H1 (cell line): ENCODE measurements around the gene DENND5B. TPM values are rescaled to one million over a fixed set of nuclear protein-coding genes. Genes with fewer than 3 reads are reported as not detected.

Source experiments
- CTCF ChIA-PET: fragments of 300-600 bp; sonication (Branson Sonifier 250); formaldehyde crosslinking; loops from one replicate; lab custom pipeline; 2021; ENCODE audit not compliant: partially characterized antibody; lab: Charles Lee
- POLR2A ChIA-PET: fragments of 300-600 bp; sonication (Branson Sonifier 250); formaldehyde crosslinking; loops from one replicate; lab custom pipeline; 2021; ENCODE audit warnings: inconsistent platforms; ENCODE audit not compliant: partially characterized antibody; lab: Charles Lee
- DNase-seq, 2 experiments: peaks; one replicate each; pipeline versions ENCODE4 v3.0.0 to v3.0.0-alpha.2; 2010 to 2022; ENCODE audit warnings: low spot score in 2 of 2, low read depth in 1 of 2, mixed read lengths in 1 of 2
- FAIRE-seq: peaks from 2 replicates; lab custom pipeline; 2011; peaks lifted over from hg19 to GRCh38; lab: Jason Lieb, UNC
- H2AFZ ChIP-seq: 2 replicates; pipeline ENCODE4 v1.8.1; 2012; ENCODE audit warnings: low read length, inconsistent platforms
- H2AK5ac ChIP-seq: 2 replicates; pipeline ENCODE4 v1.6.1; 2013; ENCODE audit warnings: low read depth, low read length
- H2BK120ac ChIP-seq: replicated peaks from 2 replicates; pipeline ENCODE3; 2013; ENCODE audit warnings: low read depth, low read length, inconsistent platforms
- H2BK12ac ChIP-seq: 2 replicates; pipeline ENCODE4 v1.6.1; 2013; ENCODE audit warnings: low read depth, low read length
- H2BK15ac ChIP-seq: 2 replicates; pipeline ENCODE4 v1.6.1; 2013; ENCODE audit warnings: low read length
- H2BK20ac ChIP-seq: 2 replicates; pipeline ENCODE4 v1.6.1; 2013; ENCODE audit warnings: low read length
- H2BK5ac ChIP-seq: 2 replicates; pipeline ENCODE4 v1.6.1; 2013; ENCODE audit warnings: low read depth, low read length
- H3K14ac ChIP-seq: 2 replicates; pipeline ENCODE4 v1.6.1; 2013; ENCODE audit warnings: inconsistent platforms; ENCODE audit not compliant: insufficient read length
- H3K18ac ChIP-seq: 2 replicates; pipeline ENCODE4 v1.6.1; 2013; ENCODE audit warnings: low read length; ENCODE audit errors: extremely low read depth
- H3K23ac ChIP-seq: 2 replicates; pipeline ENCODE4 v1.6.1; 2013; ENCODE audit warnings: inconsistent platforms; ENCODE audit not compliant: insufficient read length
- H3K23me2 ChIP-seq: 2 replicates; pipeline ENCODE4 v1.6.1; 2013; ENCODE audit warnings: low read depth, low read length
- H3K27ac ChIP-seq: 2 replicates; pipeline ENCODE4 v1.6.1; 2011; ENCODE audit warnings: low read depth, low read length, inconsistent platforms
- H3K27me3 ChIP-seq, 4 experiments: replicated peaks in 1 of 4; 1 replicate in 1 of 4; 2 replicates in 3 of 4; pipeline versions ENCODE4 v1.6.1 to v1.8.1; 2011 to 2013; ENCODE audit warnings: low read length in 3 of 4, mild to moderate bottlenecking in 3 of 4, inconsistent platforms in 2 of 4, mixed read lengths in 2 of 4, moderate library complexity in 1 of 4; ENCODE audit not compliant: control insufficient read depth in 3 of 4, insufficient read depth in 3 of 4; ENCODE audit errors: extremely low read depth in 1 of 4
- H3K36me3 ChIP-seq, 4 experiments: 2 replicates each; pipeline versions ENCODE4 v1.6.1 to v1.8.1; 2011 to 2013; ENCODE audit warnings: mild to moderate bottlenecking in 4 of 4, low read length in 3 of 4, moderate library complexity in 2 of 4, control low read depth in 1 of 4, inconsistent platforms in 1 of 4; ENCODE audit not compliant: insufficient read depth in 4 of 4, control insufficient read depth in 2 of 4
- H3K4ac ChIP-seq: replicated peaks from 2 replicates; pipeline ENCODE3; 2013; ENCODE audit warnings: low read length, low read depth, mixed read lengths, inconsistent platforms; ENCODE audit not compliant: insufficient read length
- H3K4me1 ChIP-seq, 4 experiments: replicated peaks in 1 of 4; 1 replicate in 1 of 4; 2 replicates in 3 of 4; pipeline versions ENCODE4 v1.6.1 to v1.8.1; 2011 to 2013; ENCODE audit warnings: low read length in 3 of 4, inconsistent platforms in 2 of 4, mixed read lengths in 1 of 4; ENCODE audit not compliant: insufficient read depth in 4 of 4, control insufficient read depth in 3 of 4
- H3K4me2 ChIP-seq, 2 experiments: 2 replicates each; pipeline versions ENCODE4 v1.6.1 to v1.8.1; 2011 to 2013; ENCODE audit warnings: low read depth in 2 of 2, low read length in 2 of 2, control low read depth in 1 of 2, inconsistent platforms in 1 of 2, mild to moderate bottlenecking in 1 of 2; ENCODE audit not compliant: insufficient read depth in 1 of 2
- H3K4me3 ChIP-seq, 4 experiments: fragments of 200-600, 300-600 bp in 1 of 4; sonication (generic), shearing (Covaris generic), sonication (Bioruptor Twin) in 1 of 4; 2 replicates each; pipeline versions ENCODE4 v1.5.1 to v1.8.1; 2011 to 2016; ENCODE audit warnings: low read length in 4 of 4, low read depth in 3 of 4, control low read depth in 2 of 4, inconsistent platforms in 2 of 4, mild to moderate bottlenecking in 2 of 4, mixed read lengths in 1 of 4, moderate library complexity in 1 of 4; ENCODE audit not compliant: insufficient read depth in 2 of 4; ENCODE audit errors: extremely low read depth in 1 of 4
- H3K56ac ChIP-seq: replicated peaks from 2 replicates; pipeline ENCODE3; 2013; ENCODE audit warnings: low read depth, mild to moderate bottlenecking, mixed read lengths, low read length, inconsistent platforms; ENCODE audit not compliant: insufficient read length
- H3K79me1 ChIP-seq: 2 replicates; pipeline ENCODE4 v1.6.1; 2013; ENCODE audit warnings: low read depth, low read length, control low read depth
- H3K79me2 ChIP-seq, 2 experiments: 2 replicates each; pipeline versions ENCODE4 v1.6.1 to v1.8.1; 2012 to 2013; ENCODE audit warnings: low read length in 2 of 2, mild to moderate bottlenecking in 2 of 2, inconsistent platforms in 1 of 2; ENCODE audit not compliant: insufficient read depth in 2 of 2, control insufficient read depth in 1 of 2
- H3K9ac ChIP-seq, 4 experiments: replicated peaks in 1 of 4; 1 replicate in 1 of 4; 2 replicates in 3 of 4; pipeline versions ENCODE4 v1.6.1 to v1.8.1; 2011 to 2013; ENCODE audit warnings: low read depth in 3 of 4, low read length in 3 of 4, control low read depth in 2 of 4, mild to moderate bottlenecking in 2 of 4, moderate library complexity in 2 of 4, inconsistent platforms in 1 of 4; ENCODE audit errors: extremely low read depth in 1 of 4
- H3K9me3 ChIP-seq, 2 experiments: 2 replicates each; pipeline versions ENCODE4 v1.6.1 to v1.8.1; 2012 to 2013; ENCODE audit warnings: mild to moderate bottlenecking in 2 of 2, moderate library complexity in 2 of 2, control low read depth in 1 of 2, inconsistent platforms in 1 of 2, low read depth in 1 of 2, low read length in 1 of 2, mixed read lengths in 1 of 2; ENCODE audit not compliant: insufficient read depth in 2 of 2
- H4K20me1 ChIP-seq, 2 experiments: replicated peaks in 1 of 2; 2 replicates each; pipeline versions ENCODE3 to v1.8.1; 2011 to 2013; ENCODE audit warnings: inconsistent platforms in 2 of 2, low read length in 2 of 2, mild to moderate bottlenecking in 1 of 2; ENCODE audit not compliant: insufficient read depth in 2 of 2, control insufficient read depth in 1 of 2
- H4K5ac ChIP-seq: 2 replicates; pipeline ENCODE4 v1.6.1; 2013; ENCODE audit warnings: low read length, low read depth, mixed read lengths, inconsistent platforms; ENCODE audit not compliant: insufficient read length
- H4K8ac ChIP-seq: 2 replicates; pipeline ENCODE4 v1.8.0; 2013; ENCODE audit warnings: mild to moderate bottlenecking, moderate library complexity, low read length, inconsistent platforms; ENCODE audit not compliant: insufficient read depth; ENCODE audit errors: extremely low read depth
- H4K91ac ChIP-seq: replicated peaks from 2 replicates; pipeline ENCODE3; 2013; ENCODE audit warnings: low read length, mixed read lengths, inconsistent platforms; ENCODE audit not compliant: insufficient read length
- RFX5 ChIP-seq: IDR thresholded peaks from 2 replicates; pipeline ENCODE4 v1.6.1; 2011; ENCODE audit warnings: low read depth, low read length, improper control_type of control experiment, borderline replicate concordance
- SIN3A ChIP-seq, 2 experiments: IDR thresholded peaks in 1 of 2; conservative IDR thresholded peaks in 1 of 2; 2 replicates each; pipeline ENCODE4 v1.6.1; 2011 to 2012; ENCODE audit warnings: low read length in 2 of 2, improper control_type of control experiment in 1 of 2, low read depth in 1 of 2, mild to moderate bottlenecking in 1 of 2
- SRF ChIP-seq: IDR thresholded peaks from 2 replicates; pipeline ENCODE4 v1.6.1; 2011; ENCODE audit warnings: mild to moderate bottlenecking, low read depth, low read length, moderate library complexity
- WGBS, 2 experiments: shearing (Covaris generic) in 1 of 2; methylation state at CpG; one replicate each; pipeline versions ENCODE4 v1.1.6 to v1.1.7; 2013 to 2015; ENCODE audit warnings: low lambda C conversion rate in 2 of 2, mixed read lengths in 2 of 2, inconsistent platforms in 1 of 2, low coverage in 1 of 2, missing lambda C conversion rate in 1 of 2; ENCODE audit not compliant: insufficient replicate concordance in 2 of 2, insufficient coverage in 1 of 2, insufficient read length in 1 of 2; ENCODE audit errors: extremely low coverage in 1 of 2, missing lambda C conversion rate in 1 of 2; 5-methylcytosine and 5-hydroxymethylcytosine counted together
- polyA plus RNA-seq, 7 experiments: library from polyadenylated mRNA; depleted of rRNA in 3 of 7; stranded (reverse) in 5 of 7; unstranded in 2 of 7; fragments of >200 nt in 5 of 7; fragments of 200-250 nt in 2 of 7; gene quantifications; 1 replicate in 5 of 7; 2 replicates in 1 of 7; 4 replicates in 1 of 7; pipeline versions ENCODE4 v1.2.1 to v1.2.3, GENCODE V29; 2011 to 2013; ENCODE audit warnings: missing spikeins in 2 of 7, mixed read lengths in 2 of 7
- total RNA-seq: library from RNA; stranded (reverse); fragmentation: NEBNext Ultra II Directional; extraction: Animal tissue kit (Norgen Biotek cat#: 25700); gene quantifications from 2 replicates; pipeline ENCODE4 v1.2.1, GENCODE V29; 2021

The DENND5B gene
- total and polyA plus RNA-seq, 2 of the 8 experiments (the other 6 are each of a cell fraction or from before 2014, with no cell fraction given): 13.4 to 20.2 TPM

DNA sequence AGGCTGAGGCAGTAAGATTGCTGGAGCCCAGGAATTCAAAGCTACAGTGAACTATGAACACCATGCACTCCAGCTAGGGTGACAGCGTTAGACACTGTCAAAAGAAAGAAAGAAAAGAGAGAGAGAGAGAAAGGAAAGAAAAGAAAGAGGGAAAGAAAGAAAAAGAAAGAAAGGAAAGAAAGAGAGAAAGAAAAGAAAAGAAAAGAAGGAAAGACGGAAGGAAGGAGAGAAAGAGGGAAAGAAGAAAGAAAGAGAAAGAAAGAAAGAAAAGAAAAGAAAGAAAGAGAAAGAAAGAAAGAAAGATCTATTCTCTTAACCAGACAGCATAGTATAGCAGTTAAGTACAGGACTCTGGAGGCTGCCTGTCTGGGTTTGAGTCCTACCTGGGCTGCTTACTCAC, 21.9 kb upstream of the DENND5B start:
- TF ChIP-seq SRF (no peak), SIN3A (conservative IDR thresholded peaks at IDR 0.05 in 1 of 2, IDR thresholded peaks at IDR 0.05 in 1 of 2; ENCODE audit: low read depth in 1 of 2, low read length in 2 of 2) (no peak), RFX5 (no peak)
- no peak overlapping the region for H3K9ac ChIP-seq
- FAIRE-seq: no peak
- 96% methylated on average over 2 of the region's 2 CpGs; no CpG with 5 or more reads in 1 of the 2 experiments for WGBS, 2 experiments
- H2BK12ac ChIP-seq: no peak overlapping the region
- H3K36me3 ChIP-seq: no peaks in the 10 kb centered on the region
- no peak overlapping the region for H2AK5ac ChIP-seq
- H2BK120ac ChIP-seq: no peak overlapping the region
- H2AFZ ChIP-seq: no peak overlapping the region
- no peak overlapping the region for H3K14ac ChIP-seq
- H3K56ac ChIP-seq: no peak overlapping the region
- no peak overlapping the region for H4K8ac ChIP-seq
- H4K5ac ChIP-seq: no peak overlapping the region
- no peak overlapping the region for H2BK15ac ChIP-seq
- H3K23me2 ChIP-seq: no peaks in the 10 kb centered on the region
- DNase-seq: no peak
- no peak overlapping the region for H2BK20ac ChIP-seq
- no peaks in the 10 kb centered on the region for H3K79me1 ChIP-seq
- H4K20me1 ChIP-seq: no peaks in the 10 kb centered on the region
- no peak overlapping the region for H3K4me2 ChIP-seq
- no peaks in the 10 kb centered on the region for H3K4me1 ChIP-seq
- H3K27me3 ChIP-seq: no peaks in the 10 kb centered on the region
- no peak overlapping the region for H3K4me3 ChIP-seq
- no peaks in the 10 kb centered on the region for H3K79me2 ChIP-seq
- H2BK5ac ChIP-seq: no peak overlapping the region
- no peak overlapping the region for H4K91ac ChIP-seq
- H3K18ac ChIP-seq: no peak overlapping the region
- H3K4ac ChIP-seq: no peak overlapping the region
- no peak overlapping the region for H3K27ac ChIP-seq
- CTCF ChIA-PET: interaction anchor here (0.7 kb wide), 1 partner anchor 98 kb away, joined by 3 read pairs; no protein-coding TSS in a partner anchor
- POLR2A ChIA-PET: interaction anchor here (0.6 kb wide), 1 partner anchor 8 kb away, joined by 3 read pairs; no protein-coding TSS in a partner anchor
- H3K23ac ChIP-seq: no peak overlapping the region
- no peaks in the 10 kb centered on the region for H3K9me3 ChIP-seq
